Tibial nerve (tissue), 4 donors: ENCODE measurements around the gene TMEM250. TPM values are rescaled to one million over a fixed set of nuclear protein-coding genes. Genes with fewer than 3 reads are reported as not detected.

Experiments used
- DNase-seq, 2 donors: peaks; one replicate each; pipeline ENCODE4 v3.0.0-alpha.2; 2019; ENCODE audit warnings: low spot score in 2 of 2
- H3K27ac ChIP-seq, 4 donors: fragments of 200-600 bp; sonication (generic) in 3 of 4; one replicate each; pipeline ENCODE4 v1.5.1; 2017 to 2019; ENCODE audit warnings: mild to moderate bottlenecking in 1 of 4
- H3K27me3 ChIP-seq, 2 donors: fragments of 200-600 bp; sonication (generic) in 1 of 2; one replicate each; pipeline versions ENCODE4 v1.5.1 to v1.6.0; 2017 to 2019
- H3K36me3 ChIP-seq, 3 donors: fragments of 200-600 bp; sonication (generic); one replicate each; pipeline ENCODE4 v1.5.1; 2018 to 2019
- H3K4me1 ChIP-seq, 4 donors: fragments of 200-600 bp; sonication (generic) in 3 of 4; one replicate each; pipeline ENCODE4 v1.5.1; 2017 to 2019
- H3K4me3 ChIP-seq, 4 donors: fragments of 200-600 bp; sonication (generic) in 3 of 4; one replicate each; pipeline ENCODE4 v1.5.1; 2017 to 2019; ENCODE audit warnings: mild to moderate bottlenecking in 1 of 4, moderate library complexity in 1 of 4
- H3K9me3 ChIP-seq, 4 donors: fragments of 200-600 bp; sonication (generic) in 3 of 4; one replicate each; pipeline ENCODE4 v1.5.1; 2017 to 2019
- EP300 ChIP-seq, 2 donors: sonication (generic); formaldehyde crosslinking; IDR thresholded peaks; one replicate each; pipeline ENCODE4 v1.6.1; 2017; ENCODE audit warnings: antibody characterized with exemption in 2 of 2, mild to moderate bottlenecking in 1 of 2
- POLR2A ChIP-seq, 2 donors: fragments of 450-650 bp; IDR thresholded peaks; one replicate each; pipeline ENCODE4 v1.6.1; 2017; ENCODE audit warnings: antibody characterized with exemption in 2 of 2, mild to moderate bottlenecking in 2 of 2, moderate library complexity in 2 of 2
- WGBS, 2 donors: methylation state at CpG; one replicate each; pipeline ENCODE4 v1.1.5; 2018; 5-methylcytosine and 5-hydroxymethylcytosine counted together
- total RNA-seq, 4 donors: library from RNA; depleted of rRNA; stranded (reverse); fragments of >200 nt; gene quantifications; one replicate each; pipeline ENCODE4 v1.1.0, GENCODE V29; 2016
- TF ChIP-seq, protein P1 (sequence below), 5 experiments: fragments of 200-600 bp in 3 of 5; fragments of 450-650 bp in 2 of 5; sonication (generic) in 3 of 5; IDR thresholded peaks; one replicate each; pipeline ENCODE4 v1.5.1; 2016 to 2019; ENCODE audit warnings: antibody characterized with exemption in 5 of 5, mild to moderate bottlenecking in 3 of 5, moderate library complexity in 2 of 5

TMEM250 gene
- total RNA-seq, 4 donors from 2014 or later: 24.3 to 47.7 (median 26.6) TPM

DNA sequence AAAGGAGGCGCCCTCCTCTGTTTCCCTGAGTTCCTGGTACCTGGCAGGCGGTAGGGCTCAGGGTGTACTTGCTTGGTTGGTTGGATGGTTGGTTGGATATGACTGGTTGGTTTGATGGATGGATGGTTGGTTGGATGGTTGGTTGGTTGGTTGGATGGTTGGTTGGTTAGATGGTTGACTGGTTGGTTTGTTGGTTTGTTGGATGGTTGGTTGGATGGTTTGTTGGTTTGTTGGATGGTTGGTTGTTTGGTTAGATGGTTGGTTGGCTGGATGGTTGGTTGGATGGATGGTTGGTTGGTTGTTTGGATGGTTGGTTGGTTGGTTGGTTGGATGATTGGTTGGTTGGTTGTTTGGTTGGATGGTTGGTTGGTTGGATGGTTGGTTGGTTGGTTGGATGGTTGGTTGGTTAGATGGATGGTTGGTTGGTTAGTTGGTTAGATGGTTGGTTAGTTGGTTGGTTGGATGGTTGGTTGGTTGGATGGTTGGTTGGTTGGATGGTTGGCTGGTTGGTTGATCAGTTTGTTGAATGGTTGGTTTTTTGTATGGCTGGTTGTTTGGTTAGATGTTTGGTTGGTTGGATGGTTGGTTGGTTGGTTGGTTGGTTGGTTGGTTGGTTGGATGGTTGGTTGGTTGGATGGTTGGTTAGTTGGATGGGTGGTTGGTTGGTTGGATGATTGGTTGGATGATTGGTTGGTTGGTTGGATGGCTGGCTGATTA is 6.5 kb upstream of the TMEM250 start:
- no peak overlapping the region for H3K4me3 ChIP-seq
- no peaks in the 10 kb centered on the region for H3K36me3 ChIP-seq
- 85% methylated on average over 2 of the region's 2 CpGs for WGBS, 2 donors
- H3K4me1 ChIP-seq: peaks cover 0 to 15% (median 6%) of the 10 kb centered on the region in 4 donors
- peaks cover 0 to 27% of the 10 kb centered on the region in 2 donors for H3K27me3 ChIP-seq
- no peak for TF ChIP-seq EP300 (IDR thresholded peaks at IDR 0.05)
- TF ChIP-seq, protein P1, sequence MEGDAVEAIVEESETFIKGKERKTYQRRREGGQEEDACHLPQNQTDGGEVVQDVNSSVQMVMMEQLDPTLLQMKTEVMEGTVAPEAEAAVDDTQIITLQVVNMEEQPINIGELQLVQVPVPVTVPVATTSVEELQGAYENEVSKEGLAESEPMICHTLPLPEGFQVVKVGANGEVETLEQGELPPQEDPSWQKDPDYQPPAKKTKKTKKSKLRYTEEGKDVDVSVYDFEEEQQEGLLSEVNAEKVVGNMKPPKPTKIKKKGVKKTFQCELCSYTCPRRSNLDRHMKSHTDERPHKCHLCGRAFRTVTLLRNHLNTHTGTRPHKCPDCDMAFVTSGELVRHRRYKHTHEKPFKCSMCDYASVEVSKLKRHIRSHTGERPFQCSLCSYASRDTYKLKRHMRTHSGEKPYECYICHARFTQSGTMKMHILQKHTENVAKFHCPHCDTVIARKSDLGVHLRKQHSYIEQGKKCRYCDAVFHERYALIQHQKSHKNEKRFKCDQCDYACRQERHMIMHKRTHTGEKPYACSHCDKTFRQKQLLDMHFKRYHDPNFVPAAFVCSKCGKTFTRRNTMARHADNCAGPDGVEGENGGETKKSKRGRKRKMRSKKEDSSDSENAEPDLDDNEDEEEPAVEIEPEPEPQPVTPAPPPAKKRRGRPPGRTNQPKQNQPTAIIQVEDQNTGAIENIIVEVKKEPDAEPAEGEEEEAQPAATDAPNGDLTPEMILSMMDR (IDR thresholded peaks at IDR 0.05): no peak
- no peak for TF ChIP-seq POLR2A (IDR thresholded peaks at IDR 0.05)
- no peak for DNase-seq
- H3K9me3 ChIP-seq: no peaks in the 10 kb centered on the region
- no peak overlapping the region for H3K27ac ChIP-seq

DNA sequence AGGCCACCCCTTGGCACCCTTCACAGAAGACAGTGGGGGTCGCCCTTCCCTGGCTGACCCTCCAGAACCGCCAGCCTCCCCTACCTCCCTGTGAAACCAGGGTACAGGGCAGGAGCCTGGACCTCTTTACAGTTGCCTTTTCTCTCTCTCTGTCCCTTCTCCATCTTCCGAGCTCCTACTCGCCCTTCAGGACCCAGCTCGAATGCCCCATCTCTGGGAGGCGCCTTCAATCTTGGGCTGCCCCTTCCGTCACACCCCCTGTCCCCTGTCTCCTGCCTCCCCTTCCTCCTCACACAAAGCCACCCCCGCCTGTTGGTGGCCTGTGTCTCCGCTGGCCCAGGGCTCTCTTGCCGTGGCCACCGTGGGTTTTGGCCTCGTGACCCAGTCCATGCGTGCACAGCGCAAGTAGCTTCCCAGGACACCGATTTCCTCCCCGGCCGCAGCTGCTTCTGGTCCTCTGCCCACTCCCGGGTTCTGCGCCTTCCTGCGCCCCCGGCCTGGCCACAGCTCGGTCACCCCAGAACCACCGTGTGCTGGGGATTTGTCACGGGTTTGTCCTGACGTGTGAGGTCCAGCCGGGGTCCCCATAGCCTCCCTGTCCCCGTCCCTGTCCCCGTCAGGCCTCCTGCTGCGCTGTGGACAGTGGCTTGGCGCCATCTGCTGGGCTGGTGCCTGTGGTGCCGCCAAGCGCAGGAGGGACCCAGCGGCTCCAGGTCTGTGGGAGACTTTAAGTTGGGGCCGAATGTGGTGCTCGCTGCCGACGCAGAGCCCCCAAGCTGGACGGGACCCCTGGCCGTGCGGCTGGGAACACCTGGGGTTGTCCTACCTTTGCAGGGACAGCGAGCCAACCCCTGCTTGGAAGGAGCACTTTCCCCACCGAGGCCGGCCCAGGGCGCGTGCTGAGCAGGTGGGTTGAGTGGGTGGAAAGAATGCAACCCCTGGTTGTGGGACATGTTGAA is 4.0 kb upstream of the TMEM250 start:
- DNase-seq: peak; percentile 61 to 73
- peaks cover 0 to 8% of the 10 kb centered on the region in 2 donors for H3K27me3 ChIP-seq
- peak overlapping the region in 1 of 4 donors; percentile 33 for H3K4me3 ChIP-seq
- WGBS, 2 donors: 28 to 37% methylated on average over 29 to 30 of the region's 45 CpGs
- peaks cover 0 to 27% (median 17%) of the 10 kb centered on the region in 4 donors for H3K4me1 ChIP-seq
- peak overlapping the region in 1 of 4 donors; percentile 25 for H3K27ac ChIP-seq
- no peaks in the 10 kb centered on the region for H3K9me3 ChIP-seq
- no peaks in the 10 kb centered on the region for H3K36me3 ChIP-seq
- TF ChIP-seq POLR2A (IDR thresholded peaks at IDR 0.05): no peak
- TF ChIP-seq, protein P1 (IDR thresholded peaks at IDR 0.05): peak; percentile 91 to 100 (median 96)

DNA sequence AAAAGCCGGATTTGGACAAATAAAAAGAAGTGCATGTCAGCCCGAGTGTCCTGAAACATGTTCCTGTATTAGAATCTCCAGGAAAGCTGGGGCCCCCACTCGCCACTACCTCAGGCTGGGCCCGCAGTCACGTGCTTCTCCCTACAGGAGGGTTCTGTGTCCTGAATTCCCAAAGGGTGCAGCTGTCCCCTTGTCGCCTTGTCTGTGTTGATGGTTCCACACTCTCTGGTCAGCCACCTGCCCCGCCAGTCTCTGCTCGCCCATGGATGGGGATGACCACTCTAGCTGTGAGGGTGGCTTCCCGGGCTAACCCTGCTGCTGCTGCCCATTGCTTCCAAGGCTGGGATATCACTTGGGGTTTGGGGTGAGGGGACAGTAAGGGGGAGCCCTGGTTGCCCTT is 3.1 kb upstream of the TMEM250 start:
- H3K4me1 ChIP-seq: peaks cover 0 to 36% (median 25%) of the 10 kb centered on the region in 4 donors
- peaks cover 0 to 1% (median 0%) of the 10 kb centered on the region in 3 donors for H3K36me3 ChIP-seq
- DNase-seq: no peak
- TF ChIP-seq POLR2A (IDR thresholded peaks at IDR 0.05) (no peak), EP300 (IDR thresholded peaks at IDR 0.05) (no peak)
- TF ChIP-seq, protein P1 (IDR thresholded peaks at IDR 0.05): no peak
- H3K27ac ChIP-seq: no peak overlapping the region
- H3K27me3 ChIP-seq: peaks cover 0 to 7% of the 10 kb centered on the region in 2 donors
- no peaks in the 10 kb centered on the region for H3K9me3 ChIP-seq
- WGBS, 2 donors: 77 to 83% methylated on average over 9 of the region's 9 CpGs
- no peak overlapping the region for H3K4me3 ChIP-seq

DNA sequence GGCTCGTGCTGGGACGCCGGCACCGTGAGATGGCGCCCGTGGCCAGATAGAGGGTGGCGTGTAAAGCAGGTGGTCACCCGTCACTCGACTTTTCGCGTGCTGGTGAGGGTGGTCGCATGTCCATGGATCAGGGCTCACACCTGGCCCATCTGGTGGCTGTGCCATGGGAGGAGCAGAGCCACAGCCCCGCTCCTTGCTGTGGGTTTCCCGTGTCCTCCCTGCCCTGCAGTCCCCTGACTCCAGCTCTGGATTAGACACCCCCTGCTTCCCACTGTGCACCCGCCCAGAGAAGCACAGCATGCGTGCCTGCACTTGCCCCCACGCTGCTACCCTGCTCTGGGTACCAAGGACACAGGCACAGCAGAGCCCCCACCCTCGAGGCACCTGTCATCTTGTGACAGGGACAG is 1.8 kb upstream of the TMEM250 start:
- no peaks in the 10 kb centered on the region for H3K27me3 ChIP-seq
- WGBS, 2 donors: 82 to 91% methylated on average over 14 to 18 of the region's 18 CpGs
- H3K4me3 ChIP-seq: no peak overlapping the region
- peaks cover 0 to 43% (median 25%) of the 10 kb centered on the region in 4 donors for H3K4me1 ChIP-seq
- TF ChIP-seq POLR2A (IDR thresholded peaks at IDR 0.05) (no peak), EP300 (IDR thresholded peaks at IDR 0.05) (no peak)
- TF ChIP-seq, protein P1 (IDR thresholded peaks at IDR 0.05): no peak
- no peaks in the 10 kb centered on the region for H3K9me3 ChIP-seq
- peaks cover 0 to 15% (median 0%) of the 10 kb centered on the region in 3 donors for H3K36me3 ChIP-seq
- peak overlapping the region in 3 of 4 donors; percentile 97 to 99 (median 97) for H3K27ac ChIP-seq
- DNase-seq: no peak
